ENCODE measurements around the gene FNBP1. TPM values are rescaled to one million over a fixed set of nuclear protein-coding genes. Genes with fewer than 3 reads are reported as not detected.

The FNBP1 gene
- total RNA-seq, 1 experiment from 2014 or later: 36.5 TPM

DNA sequence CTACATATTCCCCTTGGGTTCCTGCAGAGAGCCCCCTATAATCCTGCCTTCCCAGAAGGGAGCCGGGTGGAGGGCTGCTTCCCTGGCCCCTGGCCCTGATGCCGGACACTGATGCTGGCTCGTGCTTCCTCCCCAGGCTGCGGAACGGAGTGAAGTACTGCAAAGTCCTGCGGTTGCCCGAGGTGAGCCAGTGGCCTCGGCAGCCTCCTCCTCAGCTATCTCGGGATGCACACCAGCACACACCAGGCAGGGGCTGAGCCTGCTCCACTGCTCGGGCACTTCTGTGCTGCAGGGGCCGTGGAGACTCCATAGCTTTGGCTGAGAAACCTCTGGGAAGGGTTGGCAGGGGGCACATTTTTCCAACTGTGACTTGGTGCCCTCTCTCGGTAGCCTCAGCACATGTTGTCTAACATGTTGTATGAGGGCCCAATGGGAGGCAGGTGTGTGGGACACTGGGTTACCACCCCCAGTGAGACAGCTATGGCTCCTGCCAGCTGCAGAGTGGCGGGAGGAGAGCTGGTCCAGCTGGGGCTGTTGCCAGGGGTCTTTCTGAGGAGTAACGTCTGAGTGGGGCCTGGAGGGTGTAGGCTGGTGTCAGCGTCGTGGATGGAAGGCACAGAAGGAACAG, 169.3 kb downstream of the FNBP1 start:
- no peak for TF ChIP-seq CTCF (conservative IDR thresholded peaks at IDR 0.05)
- H2AK5ac ChIP-seq (ENCODE audit: insufficient read length, low read length): no peak overlapping the region
- no peaks in the 10 kb centered on the region for H3K79me2 ChIP-seq (ENCODE audit: insufficient read depth, low read length)
- DNase-seq: peak; percentile 29
- no peak overlapping the region for H3K18ac ChIP-seq (ENCODE audit: insufficient read length, low read depth, low read length)
- Mint-ChIP-seq H3K9me3 (no peaks in the 10 kb centered on the region), H3K27me3 (ENCODE audit: low read depth) (no peaks in the 10 kb centered on the region), H3K4me3 (no peak overlapping the region), H3K36me3 (ENCODE audit: insufficient read depth in 1 of 3, low read depth in 3 of 3) (peaks cover 2 to 18% (median 14%) of the 10 kb centered on the region in 3 experiments; a peak in 6 of 7 replicates), H3K27ac (peak overlapping the region; percentile 34 to 92 (median 78); a peak in 4 of 7 replicates), H3K4me1 (0 out of 4 replicates have a peak, but pooled peaks cover 0 to 2% of the 10 kb centered on the region in 2 experiments)
- H3K27me3 ChIP-seq (ENCODE audit: insufficient read depth, low read length): no peaks in the 10 kb centered on the region
- H2AFZ ChIP-seq (ENCODE audit: low read length): no peak overlapping the region
- H3K27ac ChIP-seq (ENCODE audit: insufficient read length, low read depth, low read length): no peak overlapping the region
- no peaks in the 10 kb centered on the region for H3K9me3 ChIP-seq (ENCODE audit: control insufficient read depth, low read depth, low read length)
- no peaks in the 10 kb centered on the region for H4K20me1 ChIP-seq (ENCODE audit: control insufficient read depth, insufficient read depth, insufficient read length)
- no peak overlapping the region for H3K14ac ChIP-seq (ENCODE audit: insufficient read depth, low read length)
- no peak overlapping the region for H2BK20ac ChIP-seq (ENCODE audit: low read depth, low read length, poor library complexity, severe bottlenecking)
- no peak overlapping the region for H3K4ac ChIP-seq (ENCODE audit: low read depth, low read length)
- H4K8ac ChIP-seq (replicated peaks; ENCODE audit: insufficient read length, low read depth, low read length): no peak overlapping the region
- H3K79me1 ChIP-seq (ENCODE audit: insufficient read depth, low read depth, low read length, poor library complexity, severe bottlenecking): no peaks in the 10 kb centered on the region
- no peak overlapping the region for H2BK120ac ChIP-seq (ENCODE audit: low read depth, low read length, poor library complexity, severe bottlenecking)
- WGBS (ENCODE audit: extremely low coverage, insufficient read length, low lambda C conversion rate): no CpG with 5 or more reads among the region's 16 CpGs
- no peak overlapping the region for H2BK5ac ChIP-seq (ENCODE audit: insufficient read length, low read length)
- no peak overlapping the region for H2BK12ac ChIP-seq (ENCODE audit: insufficient read length, low read depth, low read length)
- no peak overlapping the region for H2BK15ac ChIP-seq (ENCODE audit: low read depth, low read length)
- H3T11ph ChIP-seq (ENCODE audit: low read length): no peak overlapping the region
- H4K91ac ChIP-seq (ENCODE audit: insufficient read length, low read depth, low read length): no peak overlapping the region
- H3K23ac ChIP-seq (ENCODE audit: insufficient read length, low read depth, low read length): no peak overlapping the region
- H3K56ac ChIP-seq (ENCODE audit: insufficient read length, low read depth, low read length): no peak overlapping the region
- no peak overlapping the region for H4K5ac ChIP-seq (ENCODE audit: insufficient read length, low read depth, low read length)
- H3K23me2 ChIP-seq (ENCODE audit: insufficient read length, low read depth, low read length, poor library complexity, severe bottlenecking): no peaks in the 10 kb centered on the region
- H3K9ac ChIP-seq (ENCODE audit: extremely low read depth, insufficient read length, low read length): no peak overlapping the region
- no peak overlapping the region for H3K4me2 ChIP-seq (ENCODE audit: insufficient read depth, insufficient read length, low read length)
- H3K4me1 ChIP-seq (ENCODE audit: insufficient read depth, low read length): no peaks in the 10 kb centered on the region
